Neural cell (in vitro differentiated cells): Measurements from ENCODE around the gene MYO7A. TPM values are rescaled to one million over a fixed set of nuclear protein-coding genes. Genes with fewer than 3 reads are reported as not detected.

Experiments
- H2AFZ ChIP-seq: fragments of 200-600, 300-800 bp; sonication (generic), shearing (Covaris generic); 2 replicates; pipeline ENCODE4 v1.6.0; 2014; ENCODE audit warnings: low read depth, mild to moderate bottlenecking, antibody characterized with exemption, low read length, moderate library complexity
- H3F3A ChIP-seq: fragments of 200-600 bp; shearing (Covaris generic); 2 replicates; pipeline ENCODE4 v1.6.1; 2016; ENCODE audit warnings: mild to moderate bottlenecking, moderate library complexity, mixed read lengths, antibody characterized with exemption, low read length; ENCODE audit not compliant: insufficient read depth, poor library complexity, severe bottlenecking
- H3K27ac ChIP-seq: fragments of 200-600, 300-800 bp; sonication (generic), shearing (Covaris generic); 2 replicates; pipeline ENCODE4 v1.5.1; 2014; ENCODE audit warnings: mild to moderate bottlenecking, low read length, moderate library complexity
- H3K27me3 ChIP-seq: fragments of 300-800, 200-600 bp; sonication (generic), shearing (Covaris generic); 2 replicates; pipeline ENCODE4 v1.6.0; 2014; ENCODE audit warnings: mild to moderate bottlenecking, low read depth, low read length, moderate library complexity; ENCODE audit not compliant: insufficient read depth
- H3K36me3 ChIP-seq: fragments of 300-800, 200-600 bp; sonication (generic), shearing (Covaris generic); 2 replicates; pipeline ENCODE4 v1.5.1; 2014; ENCODE audit warnings: mild to moderate bottlenecking, antibody characterized with exemption, low read length, moderate library complexity; ENCODE audit not compliant: insufficient read depth
- H3K4me2 ChIP-seq: fragments of 300-800, 200-600 bp; sonication (generic), shearing (Covaris generic); 2 replicates; pipeline ENCODE4 v1.6.0; 2014; ENCODE audit warnings: mild to moderate bottlenecking, low read length
- H3K4me3 ChIP-seq: fragments of 300-800, 200-600 bp; sonication (generic), shearing (Covaris generic); 2 replicates; pipeline ENCODE4 v1.5.1; 2014; ENCODE audit warnings: mild to moderate bottlenecking, low read length, moderate library complexity
- H3K79me2 ChIP-seq: fragments of 200-600 bp; shearing (Covaris generic); replicated peaks from 2 replicates; pipeline ENCODE4 v1.6.0; 2014; ENCODE audit warnings: mild to moderate bottlenecking, low read length, moderate library complexity; ENCODE audit not compliant: insufficient read depth
- H3K9ac ChIP-seq: fragments of 300-800, 200-600 bp; sonication (generic), shearing (Covaris generic); 2 replicates; pipeline ENCODE4 v1.6.1; 2016; ENCODE audit warnings: mild to moderate bottlenecking, low read length, mixed read lengths
- H3K9me2 ChIP-seq: fragments of 200-600 bp; shearing (Covaris generic); 2 replicates; pipeline ENCODE4 v1.6.1; 2016; ENCODE audit warnings: mild to moderate bottlenecking, low read length, mixed read lengths; ENCODE audit not compliant: insufficient read depth
- H3K9me3 ChIP-seq: fragments of 200-600, 300-800 bp; sonication (generic), shearing (Covaris generic); 2 replicates; pipeline ENCODE4 v1.6.1; 2016; ENCODE audit warnings: mild to moderate bottlenecking, mixed run types, low read length, moderate library complexity, mixed read lengths
- H4K20me1 ChIP-seq: fragments of 200-600 bp; shearing (Covaris generic); 2 replicates; pipeline ENCODE4 v1.6.1; 2016; ENCODE audit warnings: mild to moderate bottlenecking, mixed run types; ENCODE audit not compliant: insufficient read depth
- CTCF ChIP-seq: fragments of 450-650 bp; IDR thresholded peaks from 2 replicates; pipeline ENCODE4 v1.5.1; 2014; ENCODE audit warnings: antibody characterized with exemption, mild to moderate bottlenecking, moderate library complexity; ENCODE audit not compliant: poor library complexity, severe bottlenecking
- EP300 ChIP-seq: fragments of 450-650 bp; conservative IDR thresholded peaks from 2 replicates; pipeline ENCODE4 v1.6.1; 2014; ENCODE audit warnings: antibody characterized with exemption, mild to moderate bottlenecking, moderate library complexity; ENCODE audit not compliant: poor library complexity, severe bottlenecking
- EZH2 ChIP-seq: fragments of 200-600, 300-800 bp; shearing (Covaris generic), sonication (generic); IDR thresholded peaks from 2 replicates; pipeline ENCODE4 v1.6.1; 2014; ENCODE audit warnings: antibody characterized with exemption, low read length, borderline replicate concordance, mild to moderate bottlenecking; ENCODE audit not compliant: insufficient read depth, poor library complexity, severe bottlenecking
- MXI1 ChIP-seq: fragments of 450-650 bp; conservative IDR thresholded peaks from 2 replicates; pipeline ENCODE4 v1.6.1; 2014; ENCODE audit warnings: antibody characterized with exemption, mild to moderate bottlenecking; ENCODE audit not compliant: poor library complexity, severe bottlenecking
- POLR2AphosphoS5 ChIP-seq: IDR thresholded peaks from 2 replicates; pipeline ENCODE4 v1.6.1; 2012
- RAD21 ChIP-seq: fragments of 450-650 bp; conservative IDR thresholded peaks from 2 replicates; pipeline ENCODE4 v1.6.1; 2014; ENCODE audit warnings: antibody characterized with exemption, mild to moderate bottlenecking, moderate library complexity
- SMC3 ChIP-seq: fragments of 450-650 bp; conservative IDR thresholded peaks from 2 replicates; pipeline ENCODE4 v1.6.1; 2014; ENCODE audit warnings: antibody characterized with exemption, mild to moderate bottlenecking, moderate library complexity; ENCODE audit not compliant: poor library complexity
- TAF1 ChIP-seq: IDR thresholded peaks from 2 replicates; pipeline ENCODE4 v1.6.1; 2012; ENCODE audit warnings: low read depth
- polyA plus RNA-seq: library from polyadenylated mRNA; depleted of rRNA; stranded (reverse); fragments of >200 nt; gene quantifications from 2 replicates; pipeline ENCODE4 v1.2.3, GENCODE V29; 2014

MYO7A gene
- polyA plus RNA-seq, 1 donor from 2014 or later, result 0.61 TPM

- Histone ChIP-seq H3K4me3 (no peak overlapping the region), H2AFZ (no peak overlapping the region)
Observed at GRCh38 chr11:77253690-77254089, 125.6 kb downstream of the MYO7A start.

GRCh38 chr11:77259641-77260040 lies 131.6 kb downstream of the MYO7A start:
- H3K79me2 ChIP-seq, result no peaks in the 10 kb centered on the region
- H3K27ac ChIP-seq, result no peak overlapping the region
- H2AFZ ChIP-seq, result no peak overlapping the region
- no peak overlapping the region for H3K4me2 ChIP-seq
- H3K4me3 ChIP-seq, result no peak overlapping the region
- H3K9me3 ChIP-seq, result no peaks in the 10 kb centered on the region
- TF ChIP-seq EP300, result no peak
- TF ChIP-seq RAD21, result no peak
- no peak for TF ChIP-seq SMC3
- no peak for TF ChIP-seq POLR2AphosphoS5
- no peak for TF ChIP-seq EZH2
- no peak for TF ChIP-seq MXI1
- no peaks in the 10 kb centered on the region for H3K27me3 ChIP-seq
- no peaks in the 10 kb centered on the region for H3F3A ChIP-seq
- H3K9me2 ChIP-seq, result no peaks in the 10 kb centered on the region
- no peaks in the 10 kb centered on the region for H4K20me1 ChIP-seq
- no peak overlapping the region for H3K9ac ChIP-seq
- H3K36me3 ChIP-seq, result no peaks in the 10 kb centered on the region

More at GRCh38 chr11:77253690-77254089, 125.6 kb downstream of the MYO7A start:
- Histone ChIP-seq H3K9ac (no peak overlapping the region), H3K27ac (no peak overlapping the region), H3K4me2 (no peak overlapping the region), H3F3A (no peaks in the 10 kb centered on the region), H4K20me1 (no peaks in the 10 kb centered on the region), H3K36me3 (no peaks in the 10 kb centered on the region), H3K79me2 (no peaks in the 10 kb centered on the region), H3K27me3 (no peaks in the 10 kb centered on the region), H3K9me3 (no peaks in the 10 kb centered on the region), H3K9me2 (no peaks in the 10 kb centered on the region)
- TF ChIP-seq POLR2AphosphoS5 (no peak), MXI1 (no peak), TAF1 (no peak), RAD21 (no peak), EZH2 (no peak), CTCF (no peak), SMC3 (no peak)

GRCh38 chr11:77262803-77263202 lies 134.8 kb downstream of the MYO7A start:
- Histone ChIP-seq H3K4me3 (no peak overlapping the region), H2AFZ (no peak overlapping the region), H3F3A (no peaks in the 10 kb centered on the region), H3K79me2 (no peaks in the 10 kb centered on the region), H3K4me2 (no peak overlapping the region), H3K27ac (no peak overlapping the region), H3K27me3 (no peaks in the 10 kb centered on the region), H3K9ac (no peak overlapping the region), H3K9me3 (no peaks in the 10 kb centered on the region), H4K20me1 (no peaks in the 10 kb centered on the region), H3K36me3 (no peaks in the 10 kb centered on the region), H3K9me2 (no peaks in the 10 kb centered on the region)
- TF ChIP-seq EZH2, result no peak
- no peak for TF ChIP-seq CTCF
- no peak for TF ChIP-seq RAD21
- no peak for TF ChIP-seq MXI1

Other genes with a start within 250 kb of the MYO7A start
- gene B3GNT6, start 93.8 kb upstream of the MYO7A start, polyA plus RNA-seq, result not detected in 2 replicates
- gene CAPN5, start 61.3 kb upstream of the MYO7A start, polyA plus RNA-seq, result 20.5 and 30.1 TPM in 2 replicates
- not detected in 2 replicates for gene OMP, start 25.4 kb upstream of the MYO7A start, polyA plus RNA-seq
- gene GDPD4, start 173.4 kb downstream of the MYO7A start, polyA plus RNA-seq, result not detected in 2 replicates